ENCODE results near the gene SYP.
A peak's percentile ranks its signal among the peaks of the same experiment; 100 is the strongest.

The SYP gene

GRCh38 chrX:49238735-49239134, 38.7 kb upstream of the SYP start:
- Histone ChIP-seq H4K20me1 (ENCODE audit: insufficient read depth, low read length) (no peaks in the 10 kb centered on the region), H3K4me2 (ENCODE audit: insufficient read depth, low read length) (no peak overlapping the region), H3K4me3 (ENCODE audit: low read depth in 1 of 2, low read length in 2 of 2) (no peak overlapping the region), H3K4me1 (ENCODE audit: insufficient read depth, low read length) (peaks cover 20% of the 10 kb centered on the region), H3K9me3 (ENCODE audit: insufficient read depth, low read length, severe bottlenecking) (no peaks in the 10 kb centered on the region), H3K9ac (ENCODE audit: low read depth, low read length) (no peak overlapping the region), H2AFZ (ENCODE audit: low read depth, low read length) (no peak overlapping the region), H3K27ac (ENCODE audit: low read length) (no peak overlapping the region), H3K79me2 (ENCODE audit: insufficient read depth, low read length) (peaks cover 12% of the 10 kb centered on the region), H3K36me3 (ENCODE audit: insufficient read depth, low read length) (peaks cover 11% of the 10 kb centered on the region), H3K27me3 (ENCODE audit: insufficient read depth, low read length, poor library complexity) (no peaks in the 10 kb centered on the region)
- no peak for ATAC-seq (ENCODE audit: insufficient read depth, low read depth)
- DNase-seq = no peak
- no peak for TF ChIP-seq EZH2 (IDR thresholded peaks at IDR 0.05; ENCODE audit: borderline replicate concordance, low read depth, low read length, severe bottlenecking)
- TF ChIP-seq, protein P1, sequence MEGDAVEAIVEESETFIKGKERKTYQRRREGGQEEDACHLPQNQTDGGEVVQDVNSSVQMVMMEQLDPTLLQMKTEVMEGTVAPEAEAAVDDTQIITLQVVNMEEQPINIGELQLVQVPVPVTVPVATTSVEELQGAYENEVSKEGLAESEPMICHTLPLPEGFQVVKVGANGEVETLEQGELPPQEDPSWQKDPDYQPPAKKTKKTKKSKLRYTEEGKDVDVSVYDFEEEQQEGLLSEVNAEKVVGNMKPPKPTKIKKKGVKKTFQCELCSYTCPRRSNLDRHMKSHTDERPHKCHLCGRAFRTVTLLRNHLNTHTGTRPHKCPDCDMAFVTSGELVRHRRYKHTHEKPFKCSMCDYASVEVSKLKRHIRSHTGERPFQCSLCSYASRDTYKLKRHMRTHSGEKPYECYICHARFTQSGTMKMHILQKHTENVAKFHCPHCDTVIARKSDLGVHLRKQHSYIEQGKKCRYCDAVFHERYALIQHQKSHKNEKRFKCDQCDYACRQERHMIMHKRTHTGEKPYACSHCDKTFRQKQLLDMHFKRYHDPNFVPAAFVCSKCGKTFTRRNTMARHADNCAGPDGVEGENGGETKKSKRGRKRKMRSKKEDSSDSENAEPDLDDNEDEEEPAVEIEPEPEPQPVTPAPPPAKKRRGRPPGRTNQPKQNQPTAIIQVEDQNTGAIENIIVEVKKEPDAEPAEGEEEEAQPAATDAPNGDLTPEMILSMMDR (IDR thresholded peaks at IDR 0.05; ENCODE audit: borderline replicate concordance, extremely low read depth, low read length, poor library complexity, severe bottlenecking) = no peak

- Histone ChIP-seq H4K20me1 (ENCODE audit: insufficient read depth, low read length) (no peaks in the 10 kb centered on the region), H3K36me3 (ENCODE audit: insufficient read depth, low read length) (no peaks in the 10 kb centered on the region), H3K4me2 (ENCODE audit: insufficient read depth, low read length) (peak overlapping the region; percentile 79; the same call in 1 of the 2 replicates), H3K4me1 (ENCODE audit: insufficient read depth, low read length) (peaks cover 20% of the 10 kb centered on the region), H3K27ac (ENCODE audit: low read length) (no peak overlapping the region), H3K27me3 (ENCODE audit: insufficient read depth, low read length, poor library complexity) (no peaks in the 10 kb centered on the region), H3K9ac (ENCODE audit: low read depth, low read length) (peak overlapping the region; percentile 74; the same call in 1 of the 2 replicates), H2AFZ (ENCODE audit: low read depth, low read length) (no peak overlapping the region), H3K79me2 (ENCODE audit: insufficient read depth, low read length) (peaks cover 12% of the 10 kb centered on the region), H3K4me3 (ENCODE audit: low read depth in 1 of 2, low read length in 2 of 2) (no peak overlapping the region; a peak in 1 of 4 replicates), H3K9me3 (ENCODE audit: insufficient read depth, low read length, severe bottlenecking) (no peaks in the 10 kb centered on the region)
- no peak for TF ChIP-seq EZH2 (IDR thresholded peaks at IDR 0.05; ENCODE audit: borderline replicate concordance, low read depth, low read length, severe bottlenecking)
- DNase-seq = no peak
- ATAC-seq (ENCODE audit: insufficient read depth, low read depth) = no peak
Measured at GRCh38 chrX:49237060-49237459, 37.1 kb upstream of the SYP start.

GRCh38 chrX:49233887-49234555, 34.0 kb upstream of the SYP start:
- no peak overlapping the region for H3K9ac ChIP-seq (ENCODE audit: low read depth, low read length)

GRCh38 chrX:49233176-49233575, 33.2 kb upstream of the SYP start, which contains the start of gene CACNA1F:
CACNA1F (minus strand) TSS chrX:49233340; CDS start chrX:49233309, 31 bp downstream.
- Histone ChIP-seq H3K27ac (ENCODE audit: low read length) (no peak within 1 kb of the TSS), H3K4me1 (ENCODE audit: insufficient read depth, low read length) (peaks cover 20% of the 10 kb centered on the region), H3K9ac (ENCODE audit: low read depth, low read length) (no peak within 1 kb of the TSS), H3K4me3 (ENCODE audit: low read depth in 1 of 2, low read length in 2 of 2) (no peak within 1 kb of the TSS), H3K79me2 (ENCODE audit: insufficient read depth, low read length) (peaks cover 12% of the 10 kb centered on the region), H3K4me2 (ENCODE audit: insufficient read depth, low read length) (no peak within 1 kb of the TSS), H3K36me3 (ENCODE audit: insufficient read depth, low read length) (no peaks in the 10 kb centered on the region), H4K20me1 (ENCODE audit: insufficient read depth, low read length) (no peaks in the 10 kb centered on the region), H3K9me3 (ENCODE audit: insufficient read depth, low read length, severe bottlenecking) (no peaks in the 10 kb centered on the region), H3K27me3 (ENCODE audit: insufficient read depth, low read length, poor library complexity) (no peaks in the 10 kb centered on the region), H2AFZ (ENCODE audit: low read depth, low read length) (no peak within 1 kb of the TSS)
- no peak for TF ChIP-seq EZH2 (IDR thresholded peaks at IDR 0.05; ENCODE audit: borderline replicate concordance, low read depth, low read length, severe bottlenecking)
- TF ChIP-seq, protein P1 (IDR thresholded peaks at IDR 0.05; ENCODE audit: borderline replicate concordance, extremely low read depth, low read length, poor library complexity, severe bottlenecking) = no peak
- DNase-seq (no peak), ATAC-seq (ENCODE audit: insufficient read depth, low read depth) (no peak)

More at GRCh38 chrX:49233887-49234555, 34.0 kb upstream of the SYP start:
- Histone ChIP-seq H3K36me3 (ENCODE audit: insufficient read depth, low read length) (no peaks in the 10 kb centered on the region), H3K4me1 (ENCODE audit: insufficient read depth, low read length) (peaks cover 20% of the 10 kb centered on the region), H3K4me2 (ENCODE audit: insufficient read depth, low read length) (no peak overlapping the region), H3K9me3 (ENCODE audit: insufficient read depth, low read length, severe bottlenecking) (no peaks in the 10 kb centered on the region), H3K27me3 (ENCODE audit: insufficient read depth, low read length, poor library complexity) (no peaks in the 10 kb centered on the region), H3K27ac (ENCODE audit: low read length) (no peak overlapping the region), H2AFZ (ENCODE audit: low read depth, low read length) (no peak overlapping the region), H4K20me1 (ENCODE audit: insufficient read depth, low read length) (no peaks in the 10 kb centered on the region), H3K79me2 (ENCODE audit: insufficient read depth, low read length) (peaks cover 12% of the 10 kb centered on the region), H3K4me3 (ENCODE audit: low read depth in 1 of 2, low read length in 2 of 2) (no peak overlapping the region)
- TF ChIP-seq, protein P1 (IDR thresholded peaks at IDR 0.05; ENCODE audit: borderline replicate concordance, extremely low read depth, low read length, poor library complexity, severe bottlenecking) = no peak
- no peak for TF ChIP-seq EZH2 (IDR thresholded peaks at IDR 0.05; ENCODE audit: borderline replicate concordance, low read depth, low read length, severe bottlenecking)
- no peak for ATAC-seq (ENCODE audit: insufficient read depth, low read depth)
- no peak for DNase-seq
